GM03348 (cell line): ENCODE results near the gene FAM168B.
"Not testable (repeated sequence)": the region's sequence is repeated elsewhere in the genome, so short reads cannot be mapped to it uniquely, and the experiment has no call there.

ENCODE experiments used
- DNase-seq: peaks from one replicate; pipeline ENCODE4 v3.0.0; 2012; ENCODE audit warnings: low spot score

The FAM168B gene

GRCh38 chr2:131094463-131095281 is 1.4 kb upstream of the FAM168B start:
- DNase-seq = no peak

GRCh38 chr2:131093696-131094462 is 619 bp upstream of the FAM168B start:
- DNase-seq = no peak

- no peak for DNase-seq
These were observed 728 bp downstream of the FAM168B start for GRCh38 chr2:131092458-131093005.

GRCh38 chr2:131085646-131086045 is 7.6 kb downstream of the FAM168B start:
- no peak for DNase-seq

- no peak for DNase-seq
These were observed 12.1 kb downstream of the FAM168B start for GRCh38 chr2:131081190-131081589.

GRCh38 chr2:131079931-131080330 is 13.3 kb downstream of the FAM168B start:
- DNase-seq = not testable (repeated sequence)

- no peak for DNase-seq
These were observed 15.3 kb downstream of the FAM168B start for GRCh38 chr2:131077966-131078365.

GRCh38 chr2:131077182-131077846 is 15.9 kb downstream of the FAM168B start:
- no peak for DNase-seq

GRCh38 chr2:131076707-131077106 is 16.6 kb downstream of the FAM168B start:
- DNase-seq = no peak

- not testable (repeated sequence) for DNase-seq
These were observed 17.7 kb downstream of the FAM168B start for GRCh38 chr2:131075578-131075977.

GRCh38 chr2:131068172-131068571 is 25.1 kb downstream of the FAM168B start:
- DNase-seq = not testable (repeated sequence)

GRCh38 chr2:131067465-131068125 is 25.7 kb downstream of the FAM168B start:
- DNase-seq = no peak

GRCh38 chr2:131064589-131065512 is 28.4 kb downstream of the FAM168B start:
- no peak for DNase-seq

GRCh38 chr2:131063501-131064283 is 29.6 kb downstream of the FAM168B start:
- DNase-seq = no peak

GRCh38 chr2:131058920-131059319 is 34.3 kb downstream of the FAM168B start:
- DNase-seq = no peak

- DNase-seq = no peak
These were observed 34.9 kb downstream of the FAM168B start for GRCh38 chr2:131058214-131058843.

- no peak for DNase-seq
These were observed 36.4 kb downstream of the FAM168B start for GRCh38 chr2:131056932-131057287.

- peak; percentile 49 for DNase-seq
These were observed 36.9 kb downstream of the FAM168B start for GRCh38 chr2:131056204-131056931.
